Neuron (in vitro differentiated cells): Measurements from ENCODE around the gene TMEM115.
A peak's percentile ranks its signal among the peaks of the same experiment; 100 is the strongest.

ENCODE experiments used
- H2AFZ ChIP-seq: one replicate; pipeline ENCODE4 v1.6.1; 2013; ENCODE audit warnings: low read depth, mild to moderate bottlenecking, inconsistent platforms, low read length, moderate library complexity
- H3K27me3 ChIP-seq: one replicate; pipeline ENCODE4 v1.6.1; 2013; ENCODE audit warnings: low read length; ENCODE audit not compliant: insufficient read depth
- H3K36me3 ChIP-seq: one replicate; pipeline ENCODE4 v1.6.1; 2013; ENCODE audit warnings: low read length; ENCODE audit not compliant: insufficient read depth
- H3K4me1 ChIP-seq: one replicate; pipeline ENCODE4 v1.6.1; 2013; ENCODE audit warnings: low read length; ENCODE audit not compliant: insufficient read depth
- H3K4me3 ChIP-seq: 2 replicates; pipeline ENCODE4 v1.5.1; 2013; ENCODE audit warnings: mild to moderate bottlenecking, low read length, moderate library complexity
- H3K9me3 ChIP-seq: one replicate; pipeline ENCODE4 v1.6.1; 2013; ENCODE audit warnings: low read length

The TMEM115 gene

GRCh38 chr3:50342813-50343633, 16.3 kb downstream of the TMEM115 start:
- H3K9me3 ChIP-seq = peaks cover 5% of the 10 kb centered on the region
- no peak overlapping the region for H2AFZ ChIP-seq
- no peak overlapping the region for H3K4me3 ChIP-seq
- peaks cover 5% of the 10 kb centered on the region for H3K4me1 ChIP-seq
- H3K27me3 ChIP-seq = peaks cover 51% of the 10 kb centered on the region
- peaks cover 2% of the 10 kb centered on the region for H3K36me3 ChIP-seq

DNA sequence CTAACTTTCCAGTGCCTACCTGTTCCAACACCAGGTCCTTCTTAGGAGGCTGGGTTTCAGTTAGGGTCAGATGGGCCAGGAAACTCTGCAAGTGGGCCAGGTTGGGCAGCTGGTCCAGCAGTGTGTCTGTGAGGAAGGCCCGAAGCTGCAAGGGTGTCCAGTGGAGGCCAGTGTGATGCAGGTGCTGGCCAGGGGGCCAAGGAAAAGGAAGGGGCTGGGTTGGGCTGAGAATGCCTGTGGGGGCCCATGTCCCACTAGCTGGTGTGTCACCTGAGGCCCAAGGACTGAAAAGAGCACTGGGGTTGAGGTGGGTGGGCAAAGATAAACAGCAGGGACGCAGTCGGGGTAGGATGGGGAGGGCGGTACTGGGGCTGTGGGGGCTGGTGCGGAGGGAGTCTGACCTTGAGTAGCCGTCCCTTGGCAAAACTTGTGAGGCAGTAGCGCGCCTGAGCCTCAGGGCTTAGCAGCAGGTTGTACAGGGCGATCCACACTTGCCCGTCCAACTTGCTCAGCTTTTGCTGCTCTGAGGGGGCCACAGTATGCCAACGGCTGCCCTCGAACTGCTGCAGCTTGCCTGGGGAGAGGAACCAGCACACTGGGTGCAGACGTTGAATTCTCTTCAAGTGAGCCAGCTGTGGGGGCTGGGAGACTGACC, 17.2 kb downstream of the TMEM115 start:
- H3K4me3 ChIP-seq = no peak overlapping the region
- H3K4me1 ChIP-seq = peaks cover 7% of the 10 kb centered on the region
- H2AFZ ChIP-seq = no peak overlapping the region
- no peaks in the 10 kb centered on the region for H3K36me3 ChIP-seq
- H3K9me3 ChIP-seq = peaks cover 5% of the 10 kb centered on the region
- H3K27me3 ChIP-seq = peaks cover 51% of the 10 kb centered on the region

DNA sequence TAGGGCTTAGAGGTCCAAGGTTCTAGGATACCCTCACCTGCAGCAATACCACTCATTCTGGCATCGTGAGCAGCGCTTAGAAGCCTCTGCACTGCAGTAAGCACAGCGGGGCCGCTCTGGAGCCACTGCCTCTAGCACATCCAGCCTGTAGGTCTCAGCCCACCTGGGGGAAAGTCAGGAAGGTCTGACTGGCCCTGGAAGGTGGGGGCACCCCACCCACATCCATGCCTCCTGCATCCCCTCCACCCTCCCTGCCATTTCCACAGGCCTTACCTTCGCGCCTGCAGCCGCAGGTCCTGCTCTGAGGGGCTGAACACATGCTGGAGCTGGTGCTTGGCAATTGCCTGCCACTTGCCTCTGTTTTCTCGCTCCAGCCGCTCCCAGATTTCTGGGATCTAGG, 17.8 kb downstream of the TMEM115 start:
- Histone ChIP-seq H3K9me3 (peaks cover 5% of the 10 kb centered on the region), H3K4me3 (no peak overlapping the region), H3K27me3 (peaks cover 51% of the 10 kb centered on the region), H2AFZ (no peak overlapping the region), H3K36me3 (no peaks in the 10 kb centered on the region), H3K4me1 (peaks cover 7% of the 10 kb centered on the region)

DNA sequence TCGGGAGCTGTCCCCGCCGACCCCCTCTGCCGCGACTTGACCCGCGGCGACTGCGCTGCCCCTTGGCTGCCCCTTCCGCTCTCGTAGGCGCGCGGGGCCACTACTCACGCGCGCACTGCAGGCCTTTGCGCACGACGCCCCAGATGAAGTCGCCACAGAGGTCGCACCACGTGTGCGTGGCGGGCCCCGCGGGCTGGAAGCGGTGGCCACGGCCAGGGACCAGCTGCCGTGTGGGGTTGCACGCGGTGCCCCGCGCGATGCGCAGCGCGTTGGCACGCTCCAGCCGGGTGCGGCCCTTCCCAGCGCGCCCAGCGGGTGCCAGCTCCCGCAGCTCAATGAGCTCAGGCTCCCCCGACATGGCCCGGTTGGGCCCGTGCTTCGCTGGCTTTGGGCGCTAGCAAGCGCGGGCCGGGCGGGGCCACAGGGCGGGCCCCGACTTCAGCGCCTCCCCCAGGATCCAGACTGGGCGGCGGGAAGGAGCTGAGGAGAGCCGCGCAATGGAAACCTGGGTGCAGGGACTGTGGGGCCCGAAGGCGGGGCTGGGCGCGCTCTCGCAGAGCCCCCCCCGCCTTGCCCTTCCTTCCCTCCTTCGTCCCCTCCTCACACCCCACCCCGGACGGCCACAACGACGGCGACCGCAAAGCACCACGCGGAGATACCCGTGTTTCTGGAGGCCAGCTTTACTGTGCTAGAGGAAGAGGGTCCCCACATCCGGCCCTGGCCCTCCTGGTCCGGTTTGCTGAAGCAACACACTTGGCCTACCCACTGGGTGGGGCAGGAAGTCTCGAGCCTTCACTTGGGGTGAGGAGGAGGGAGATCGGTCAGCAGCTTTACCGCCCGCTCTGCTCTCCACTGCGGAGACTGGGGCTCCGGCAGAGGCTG, 18.6 kb downstream of the TMEM115 start, which contains the start of gene RASSF1:
RASSF1 (minus strand) TSS at position 389 of the 882 bp plus-strand sequence; CDS start at position 358, 31 bp downstream.
- Histone ChIP-seq H3K4me3 (no peak within 1 kb of the TSS), H3K4me1 (peaks cover 15% of the 10 kb centered on the region), H2AFZ (no peak within 1 kb of the TSS), H3K9me3 (peaks cover 5% of the 10 kb centered on the region), H3K27me3 (peaks cover 51% of the 10 kb centered on the region), H3K36me3 (no peaks in the 10 kb centered on the region)

DNA sequence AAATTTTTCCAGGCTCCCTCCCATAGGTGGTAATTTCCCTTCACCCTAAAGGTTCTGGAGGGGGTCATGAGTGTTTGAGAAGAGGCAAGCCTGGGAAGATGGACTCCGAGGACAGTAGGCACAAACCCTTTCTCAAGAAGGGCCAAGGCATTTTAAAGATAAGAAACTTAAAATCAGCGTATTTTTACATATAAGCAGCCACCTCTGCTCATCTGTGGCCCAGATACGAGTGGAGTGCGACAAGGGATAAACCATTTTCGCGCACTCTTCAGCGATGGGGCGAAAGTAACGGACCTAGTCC, 19.2 kb downstream of the TMEM115 start:
- H3K36me3 ChIP-seq = no peaks in the 10 kb centered on the region
- no peak overlapping the region for H2AFZ ChIP-seq
- no peak overlapping the region for H3K4me3 ChIP-seq

GRCh38 chr3:50339485-50340146, 19.7 kb downstream of the TMEM115 start:
- Histone ChIP-seq H2AFZ (no peak overlapping the region), H3K36me3 (no peaks in the 10 kb centered on the region), H3K4me1 (peaks cover 18% of the 10 kb centered on the region), H3K9me3 (peaks cover 3% of the 10 kb centered on the region), H3K4me3 (no peak overlapping the region), H3K27me3 (peaks cover 44% of the 10 kb centered on the region)

More for the DNA sequence above, 19.2 kb downstream of the TMEM115 start:
- Histone ChIP-seq H3K9me3 (peaks cover 5% of the 10 kb centered on the region), H3K4me1 (peaks cover 18% of the 10 kb centered on the region), H3K27me3 (peaks cover 48% of the 10 kb centered on the region)

- no peak overlapping the region for H2AFZ ChIP-seq
- H3K27me3 ChIP-seq = peaks cover 42% of the 10 kb centered on the region
- peaks cover 2% of the 10 kb centered on the region for H3K9me3 ChIP-seq
- H3K4me3 ChIP-seq = no peak overlapping the region
- peaks cover 18% of the 10 kb centered on the region for H3K4me1 ChIP-seq
- H3K36me3 ChIP-seq = no peaks in the 10 kb centered on the region
Observed at GRCh38 chr3:50338965-50339364, 20.4 kb downstream of the TMEM115 start.

DNA sequence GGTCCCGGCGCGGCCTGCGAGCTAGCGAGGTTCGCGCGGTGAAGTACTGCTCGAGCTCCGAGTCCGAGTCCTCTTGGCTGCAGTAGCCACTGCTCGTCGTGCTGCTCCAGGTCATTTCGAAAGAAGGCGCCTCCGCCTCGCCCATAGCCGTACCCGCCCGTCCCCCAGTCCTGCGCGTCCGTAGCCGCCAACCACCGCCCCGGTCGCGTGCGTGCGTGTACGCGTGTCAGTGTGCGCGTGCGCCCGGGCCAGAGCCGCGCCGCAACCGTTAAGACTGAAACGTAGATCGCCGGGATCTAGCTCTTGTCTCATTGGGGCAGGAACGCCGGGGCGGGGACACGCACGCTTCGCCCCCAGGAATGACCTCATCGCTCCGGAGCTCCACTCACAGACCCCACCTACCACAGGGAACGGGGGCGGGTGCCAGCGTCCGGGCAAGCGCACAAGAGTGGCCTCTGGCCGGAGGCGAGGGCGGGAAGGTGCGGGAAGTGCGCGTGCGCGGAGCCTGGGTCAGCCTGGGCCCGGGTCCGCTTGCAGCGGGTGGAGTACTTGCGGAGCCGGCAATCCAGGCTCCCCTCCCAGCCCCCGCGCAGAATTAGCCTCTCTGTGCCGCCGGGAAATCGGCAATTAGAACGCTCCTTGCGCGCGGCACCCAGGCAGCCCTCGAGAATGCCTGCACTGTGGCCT, 22.0 kb downstream of the TMEM115 start:
- Histone ChIP-seq H3K36me3 (peaks cover 4% of the 10 kb centered on the region), H2AFZ (peak overlapping the region; percentile 80), H3K4me3 (peak overlapping the region; percentile 78), H3K4me1 (peaks cover 18% of the 10 kb centered on the region), H3K9me3 (no peaks in the 10 kb centered on the region), H3K27me3 (peaks cover 25% of the 10 kb centered on the region)

- Histone ChIP-seq H3K4me3 (peak overlapping the region; percentile 78), H3K9me3 (no peaks in the 10 kb centered on the region), H3K27me3 (peaks cover 19% of the 10 kb centered on the region), H3K4me1 (peaks cover 18% of the 10 kb centered on the region), H3K36me3 (peaks cover 11% of the 10 kb centered on the region), H2AFZ (peak overlapping the region; percentile 47)
Observed at GRCh38 chr3:50336452-50337174, 22.7 kb downstream of the TMEM115 start.

DNA sequence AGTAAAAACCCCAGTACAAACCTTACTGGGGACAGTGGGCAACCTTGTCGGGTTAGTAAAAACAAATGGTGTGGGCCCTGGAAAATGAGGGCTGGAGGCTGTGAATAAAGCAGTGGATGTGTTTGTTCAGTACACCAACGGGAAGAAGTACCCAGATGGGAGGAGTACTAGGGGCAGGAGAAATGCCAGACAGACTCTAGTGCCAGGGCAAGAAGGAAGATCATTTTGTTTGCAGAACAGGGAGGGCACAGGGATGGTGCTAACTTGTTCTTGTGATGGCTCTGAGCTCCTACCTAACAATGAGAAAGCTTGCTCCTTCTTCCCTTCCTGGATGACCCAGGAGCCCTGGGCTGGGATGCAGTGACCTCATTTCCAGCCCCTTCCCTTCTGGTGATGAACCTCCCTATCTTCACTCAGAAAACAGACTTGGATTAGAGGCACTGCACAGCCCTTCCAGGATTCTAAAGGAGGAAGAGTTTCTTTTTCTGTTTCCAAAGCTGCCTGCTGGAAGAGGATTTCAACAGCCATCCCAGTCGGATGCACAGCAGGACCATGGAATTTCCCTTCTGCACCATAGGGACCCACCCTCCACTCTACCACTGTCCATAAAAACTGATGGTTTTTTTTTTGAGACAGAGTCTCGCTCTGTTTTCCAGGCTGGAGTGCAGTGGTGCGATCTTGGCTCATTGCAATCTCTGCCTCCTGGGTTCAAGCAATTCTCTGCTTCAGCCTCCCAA, 24.8 kb downstream of the TMEM115 start:
- no peaks in the 10 kb centered on the region for H3K9me3 ChIP-seq
- H2AFZ ChIP-seq = no peak overlapping the region

DNA sequence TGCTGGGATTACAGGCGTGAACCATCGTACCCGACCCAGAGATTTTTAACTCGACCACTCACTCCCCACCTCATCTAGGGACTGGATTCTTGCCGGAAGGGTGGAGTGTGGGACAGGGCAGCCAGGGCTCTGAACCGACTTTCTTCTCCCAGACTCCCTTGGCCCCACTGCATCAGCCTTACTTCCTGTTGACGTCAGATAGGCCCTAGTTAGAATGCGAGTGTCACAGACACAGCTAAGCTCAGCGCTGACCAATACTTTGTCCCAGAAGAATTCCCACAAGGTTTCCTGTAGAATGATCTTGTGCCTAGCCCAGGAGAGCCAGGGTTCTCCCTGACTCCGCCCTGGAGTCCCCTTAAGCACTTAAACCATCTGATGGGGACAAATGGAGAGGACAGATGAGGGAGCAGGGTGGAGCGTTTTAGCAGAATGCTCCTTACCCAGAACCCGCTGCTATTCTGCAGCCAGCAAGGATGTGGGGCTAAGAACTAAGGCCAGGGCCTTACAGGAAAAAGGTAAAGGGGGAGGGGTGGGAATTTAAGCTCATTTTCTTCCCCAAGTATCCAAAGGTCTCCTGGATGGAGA, 25.5 kb downstream of the TMEM115 start:
- H3K9me3 ChIP-seq = no peaks in the 10 kb centered on the region
- H3K27me3 ChIP-seq = no peaks in the 10 kb centered on the region
- peaks cover 18% of the 10 kb centered on the region for H3K4me1 ChIP-seq
- H3K4me3 ChIP-seq = no peak overlapping the region
- no peak overlapping the region for H2AFZ ChIP-seq
- peaks cover 32% of the 10 kb centered on the region for H3K36me3 ChIP-seq

More for the DNA sequence above, 24.8 kb downstream of the TMEM115 start:
- Histone ChIP-seq H3K36me3 (peaks cover 32% of the 10 kb centered on the region), H3K4me1 (peaks cover 18% of the 10 kb centered on the region), H3K4me3 (no peak overlapping the region), H3K27me3 (no peaks in the 10 kb centered on the region)
